ENCODE results near the gene COL23A1.

Gene COL23A1

DNA sequence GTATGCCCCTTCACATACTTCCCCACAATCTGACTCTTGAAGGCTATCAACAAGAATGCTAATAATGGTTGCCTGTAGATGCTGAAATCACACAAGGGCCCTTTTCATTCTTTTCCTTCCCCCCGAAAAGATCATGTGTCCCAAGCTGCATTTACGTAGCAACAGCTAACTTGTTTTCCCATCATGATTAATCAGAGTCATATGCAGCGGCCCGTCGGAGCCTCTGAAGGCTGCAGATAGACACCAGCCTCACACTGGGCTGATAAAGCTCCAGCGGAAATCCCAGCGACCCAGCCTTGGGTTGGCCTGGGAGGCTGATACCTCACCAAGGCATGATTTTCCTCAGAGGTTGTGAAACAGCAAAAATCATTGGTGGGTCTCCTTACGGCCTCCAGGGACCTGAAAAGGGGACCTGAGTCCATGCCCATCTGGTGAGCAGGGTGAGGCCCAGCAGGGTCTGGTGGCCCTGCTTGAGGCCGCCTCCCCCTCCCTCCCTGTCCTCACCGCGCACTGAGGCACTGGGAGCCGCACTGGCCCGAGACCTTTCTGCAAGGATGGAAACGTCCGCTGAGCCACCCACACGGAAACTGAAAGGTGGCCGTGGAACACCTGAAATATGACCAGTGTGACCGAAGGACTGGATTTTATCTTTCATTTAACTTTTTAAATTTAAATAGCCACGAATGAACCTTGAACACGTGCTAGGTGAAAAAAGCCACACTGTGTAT is 243.4 kb downstream of the COL23A1 start:
- Histone ChIP-seq H3K9ac (ENCODE audit: low read length) (no peak overlapping the region), H4K20me1 (ENCODE audit: insufficient read depth, low read length) (no peaks in the 10 kb centered on the region), H3K27ac (ENCODE audit: low read length) (no peak overlapping the region), H3K79me2 (ENCODE audit: low read length) (no peaks in the 10 kb centered on the region), H3K9me3 (ENCODE audit: insufficient read depth, low read length) (no peaks in the 10 kb centered on the region), H3K4me2 (ENCODE audit: low read length) (no peak overlapping the region), H3K4me1 (ENCODE audit: low read length) (no peaks in the 10 kb centered on the region), H3K4me3 (ENCODE audit: low read length) (no peak overlapping the region), H3K27me3 (ENCODE audit: low read depth, low read length) (no peaks in the 10 kb centered on the region), H3K36me3 (replicated peaks; ENCODE audit: low read depth, low read length) (no peaks in the 10 kb centered on the region), H2AFZ (ENCODE audit: low read depth, low read length) (no peak overlapping the region)
- no peak for TF ChIP-seq EZH2phosphoT487 (IDR thresholded peaks at IDR 0.05; ENCODE audit: low read depth)
- TF ChIP-seq, protein P1, sequence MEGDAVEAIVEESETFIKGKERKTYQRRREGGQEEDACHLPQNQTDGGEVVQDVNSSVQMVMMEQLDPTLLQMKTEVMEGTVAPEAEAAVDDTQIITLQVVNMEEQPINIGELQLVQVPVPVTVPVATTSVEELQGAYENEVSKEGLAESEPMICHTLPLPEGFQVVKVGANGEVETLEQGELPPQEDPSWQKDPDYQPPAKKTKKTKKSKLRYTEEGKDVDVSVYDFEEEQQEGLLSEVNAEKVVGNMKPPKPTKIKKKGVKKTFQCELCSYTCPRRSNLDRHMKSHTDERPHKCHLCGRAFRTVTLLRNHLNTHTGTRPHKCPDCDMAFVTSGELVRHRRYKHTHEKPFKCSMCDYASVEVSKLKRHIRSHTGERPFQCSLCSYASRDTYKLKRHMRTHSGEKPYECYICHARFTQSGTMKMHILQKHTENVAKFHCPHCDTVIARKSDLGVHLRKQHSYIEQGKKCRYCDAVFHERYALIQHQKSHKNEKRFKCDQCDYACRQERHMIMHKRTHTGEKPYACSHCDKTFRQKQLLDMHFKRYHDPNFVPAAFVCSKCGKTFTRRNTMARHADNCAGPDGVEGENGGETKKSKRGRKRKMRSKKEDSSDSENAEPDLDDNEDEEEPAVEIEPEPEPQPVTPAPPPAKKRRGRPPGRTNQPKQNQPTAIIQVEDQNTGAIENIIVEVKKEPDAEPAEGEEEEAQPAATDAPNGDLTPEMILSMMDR (IDR thresholded peaks at IDR 0.05; ENCODE audit: low read depth, low read length): no peak

DNA sequence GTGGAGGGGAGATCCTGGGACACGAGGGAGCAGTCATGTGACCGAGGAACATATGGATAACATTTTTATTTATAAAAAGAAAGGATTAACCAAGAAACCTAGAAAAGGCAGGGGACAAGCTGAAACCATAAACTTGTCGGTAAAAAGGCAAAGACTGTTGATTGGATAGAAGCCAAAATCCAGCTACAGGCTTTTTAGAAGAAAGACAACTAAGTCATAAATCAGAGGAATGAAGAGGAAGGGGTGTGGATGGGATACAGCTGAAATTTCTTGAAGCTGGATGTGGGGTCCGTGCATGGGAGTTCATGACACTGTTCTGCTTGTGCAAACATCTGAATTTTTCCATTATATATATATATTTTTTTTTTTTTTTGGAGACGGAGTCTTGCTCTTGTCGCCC is 246.9 kb downstream of the COL23A1 start:
- TF ChIP-seq EZH2phosphoT487 (IDR thresholded peaks at IDR 0.05; ENCODE audit: low read depth): no peak
- TF ChIP-seq, protein P1 (IDR thresholded peaks at IDR 0.05; ENCODE audit: low read depth, low read length): no peak
- no peak overlapping the region for H3K9ac ChIP-seq (ENCODE audit: low read length)

DNA sequence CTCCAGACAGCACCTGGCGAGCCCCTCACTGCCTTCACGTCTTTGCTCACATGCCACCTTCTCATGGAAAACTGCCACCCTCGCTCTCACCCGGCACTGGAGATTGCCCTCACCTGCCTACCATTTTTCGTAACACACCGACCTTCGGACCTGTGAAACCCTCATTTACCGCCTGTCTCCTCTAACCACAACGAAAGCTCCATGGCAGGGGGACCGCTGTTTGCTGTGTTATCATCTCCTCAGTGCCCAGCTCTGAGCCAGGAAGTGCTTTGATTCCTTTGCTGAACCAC is 248.4 kb downstream of the COL23A1 start:
- H3K4me3 ChIP-seq (ENCODE audit: low read length): no peak overlapping the region
- no peak overlapping the region for H2AFZ ChIP-seq (ENCODE audit: low read depth, low read length)
- H3K27ac ChIP-seq (ENCODE audit: low read length): no peak overlapping the region
- H4K20me1 ChIP-seq (ENCODE audit: insufficient read depth, low read length): no peaks in the 10 kb centered on the region
- TF ChIP-seq EZH2phosphoT487 (IDR thresholded peaks at IDR 0.05; ENCODE audit: low read depth): no peak
- peaks cover 7% of the 10 kb centered on the region; the same call in 1 of the 2 replicates for H3K27me3 ChIP-seq (ENCODE audit: low read depth, low read length)
- no peak overlapping the region for H3K9ac ChIP-seq (ENCODE audit: low read length)
- H3K36me3 ChIP-seq (replicated peaks; ENCODE audit: low read depth, low read length): no peaks in the 10 kb centered on the region
- H3K9me3 ChIP-seq (ENCODE audit: insufficient read depth, low read length): no peaks in the 10 kb centered on the region
- H3K79me2 ChIP-seq (ENCODE audit: low read length): no peaks in the 10 kb centered on the region
- no peaks in the 10 kb centered on the region for H3K4me1 ChIP-seq (ENCODE audit: low read length)
- H3K4me2 ChIP-seq (ENCODE audit: low read length): no peak overlapping the region

More for the DNA sequence above, 246.9 kb downstream of the COL23A1 start:
- Histone ChIP-seq H3K4me1 (ENCODE audit: low read length) (no peaks in the 10 kb centered on the region), H3K79me2 (ENCODE audit: low read length) (no peaks in the 10 kb centered on the region), H3K4me3 (ENCODE audit: low read length) (no peak overlapping the region), H3K27me3 (ENCODE audit: low read depth, low read length) (peaks cover 7% of the 10 kb centered on the region; the same call in 1 of the 2 replicates), H4K20me1 (ENCODE audit: insufficient read depth, low read length) (no peaks in the 10 kb centered on the region), H3K27ac (ENCODE audit: low read length) (no peak overlapping the region), H3K9me3 (ENCODE audit: insufficient read depth, low read length) (no peaks in the 10 kb centered on the region), H2AFZ (ENCODE audit: low read depth, low read length) (no peak overlapping the region), H3K4me2 (ENCODE audit: low read length) (no peak overlapping the region), H3K36me3 (replicated peaks; ENCODE audit: low read depth, low read length) (no peaks in the 10 kb centered on the region)

DNA sequence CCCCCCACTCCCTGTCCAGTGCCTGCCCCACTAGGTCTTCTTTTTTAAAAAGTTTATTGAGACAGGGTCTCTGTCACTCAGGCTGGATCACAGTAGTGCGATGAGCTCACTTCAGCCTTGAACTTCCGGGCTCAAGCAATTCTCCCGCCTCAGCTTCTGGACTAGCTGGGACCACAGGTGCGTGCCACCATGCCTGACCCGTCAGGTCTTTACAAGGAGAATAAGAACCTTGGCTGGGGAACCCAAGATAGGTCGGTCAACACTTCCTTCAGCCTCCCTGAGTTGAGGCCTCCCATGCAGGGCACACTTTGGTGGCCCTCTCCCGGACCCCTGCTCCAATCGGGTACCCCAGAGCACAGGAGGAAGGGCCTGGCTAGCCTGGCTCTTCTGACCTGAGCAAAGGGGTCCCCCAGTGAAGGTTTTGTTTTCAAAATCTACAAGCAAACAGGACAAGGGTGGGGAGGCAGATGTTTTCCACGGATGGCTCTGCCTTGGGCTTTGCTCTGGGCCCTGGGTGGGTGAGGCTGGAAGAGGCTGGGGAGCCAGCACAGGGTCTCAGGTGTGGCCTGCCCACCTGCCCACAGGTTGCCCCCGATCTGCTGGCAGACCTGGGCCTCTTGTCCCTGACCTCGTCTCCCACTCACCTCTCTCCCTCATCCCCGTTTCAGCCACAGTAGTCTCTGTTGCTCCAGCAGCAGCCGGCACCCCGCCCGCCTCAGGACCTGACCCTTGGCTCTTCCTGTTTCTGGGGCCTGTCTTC is 248.9 kb downstream of the COL23A1 start:
- Histone ChIP-seq H3K4me2 (ENCODE audit: low read length) (no peak overlapping the region), H4K20me1 (ENCODE audit: insufficient read depth, low read length) (no peaks in the 10 kb centered on the region), H3K79me2 (ENCODE audit: low read length) (no peaks in the 10 kb centered on the region), H3K36me3 (replicated peaks; ENCODE audit: low read depth, low read length) (no peaks in the 10 kb centered on the region), H3K9me3 (ENCODE audit: insufficient read depth, low read length) (no peaks in the 10 kb centered on the region), H3K9ac (ENCODE audit: low read length) (no peak overlapping the region), H2AFZ (ENCODE audit: low read depth, low read length) (no peak overlapping the region), H3K4me3 (ENCODE audit: low read length) (no peak overlapping the region), H3K27ac (ENCODE audit: low read length) (no peak overlapping the region), H3K27me3 (ENCODE audit: low read depth, low read length) (peaks cover 7% of the 10 kb centered on the region; the same call in 1 of the 2 replicates), H3K4me1 (ENCODE audit: low read length) (no peaks in the 10 kb centered on the region)
- TF ChIP-seq EZH2phosphoT487 (IDR thresholded peaks at IDR 0.05; ENCODE audit: low read depth): no peak
- TF ChIP-seq, protein P1 (IDR thresholded peaks at IDR 0.05; ENCODE audit: low read depth, low read length): no peak

Measured in OCI-LY3 (cell line).